CD4-positive, alpha-beta T cell treated with Interleukin-17A for 1 hour (primary cell): ENCODE measurements around the gene WDR46.
"Not testable (repeated sequence)": the region's sequence is repeated elsewhere in the genome, so short reads cannot be mapped to it uniquely, and the experiment has no call there.

ENCODE experiments used
- DNase-seq: peaks from one replicate; pipeline ENCODE4 v3.0.0-alpha.2; 2020

WDR46 gene

DNA sequence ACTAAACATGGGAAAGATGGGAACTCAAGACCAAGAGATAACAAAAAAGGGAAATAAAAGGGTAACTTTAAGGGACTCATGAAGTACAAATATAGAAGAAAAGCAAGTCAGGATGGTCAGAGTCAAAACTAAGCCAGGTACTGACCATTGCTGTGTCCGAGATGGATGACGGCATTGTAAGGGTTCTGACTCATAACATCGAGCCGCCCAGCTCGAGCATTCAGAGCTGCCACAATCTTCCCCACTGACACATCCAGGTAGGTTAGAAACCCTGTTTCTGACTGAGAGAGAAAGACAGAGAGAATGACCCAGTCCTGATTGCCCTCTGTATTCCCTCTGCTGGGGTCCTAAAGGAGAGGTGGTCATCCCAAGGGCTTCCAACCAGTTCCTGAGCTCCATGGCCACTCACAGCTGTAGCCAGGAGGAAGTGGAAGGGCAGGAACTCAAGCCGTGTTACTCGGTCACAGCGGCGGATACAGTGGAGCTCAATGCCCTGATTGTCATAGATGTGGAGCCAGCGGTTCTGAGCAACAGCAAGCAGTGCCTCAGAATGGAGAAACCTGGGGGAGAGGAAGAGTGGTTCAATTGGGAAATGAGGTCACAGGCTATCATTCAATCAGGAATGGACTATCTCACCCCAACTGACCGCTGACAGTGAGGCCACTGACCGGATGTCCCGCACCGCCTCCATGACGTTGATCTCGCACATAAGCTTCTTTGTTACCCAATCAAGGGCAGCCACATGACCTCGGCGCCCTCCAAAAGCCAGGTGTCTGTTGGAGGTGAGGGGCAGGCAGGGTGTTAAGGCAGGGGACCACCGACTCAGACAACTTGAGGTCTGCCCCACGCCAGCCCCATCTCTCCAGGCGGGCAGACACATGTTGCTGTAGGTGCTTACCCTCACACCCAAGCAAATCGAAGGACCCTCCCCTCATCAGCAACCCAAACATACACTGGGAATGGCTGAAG, 1.8 kb downstream of the WDR46 start:
- DNase-seq: no peak

DNA sequence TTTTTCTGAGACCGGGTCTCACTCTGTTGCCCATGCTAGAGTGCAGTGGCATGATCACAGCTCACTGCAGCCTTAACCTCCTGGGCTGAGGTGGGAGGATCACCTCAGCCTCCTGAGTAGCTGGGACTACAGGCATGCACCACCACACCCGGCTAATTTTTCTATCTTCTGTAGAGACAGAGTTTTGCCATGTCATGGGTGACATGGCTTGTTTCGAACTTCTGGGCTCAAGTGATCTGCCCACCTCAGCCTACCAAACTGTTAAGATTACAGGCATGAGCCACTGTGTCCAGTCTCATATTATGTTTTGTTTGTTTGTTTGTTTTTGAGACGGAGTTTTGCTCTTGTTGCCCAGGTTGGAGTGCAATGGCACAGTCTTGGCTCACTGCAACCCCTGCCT, 3.8 kb downstream of the WDR46 start:
- DNase-seq: not testable (repeated sequence)

- DNase-seq: no peak
These were observed 8.5 kb downstream of the WDR46 start for GRCh38 chr6:33280539-33280938.

DNA sequence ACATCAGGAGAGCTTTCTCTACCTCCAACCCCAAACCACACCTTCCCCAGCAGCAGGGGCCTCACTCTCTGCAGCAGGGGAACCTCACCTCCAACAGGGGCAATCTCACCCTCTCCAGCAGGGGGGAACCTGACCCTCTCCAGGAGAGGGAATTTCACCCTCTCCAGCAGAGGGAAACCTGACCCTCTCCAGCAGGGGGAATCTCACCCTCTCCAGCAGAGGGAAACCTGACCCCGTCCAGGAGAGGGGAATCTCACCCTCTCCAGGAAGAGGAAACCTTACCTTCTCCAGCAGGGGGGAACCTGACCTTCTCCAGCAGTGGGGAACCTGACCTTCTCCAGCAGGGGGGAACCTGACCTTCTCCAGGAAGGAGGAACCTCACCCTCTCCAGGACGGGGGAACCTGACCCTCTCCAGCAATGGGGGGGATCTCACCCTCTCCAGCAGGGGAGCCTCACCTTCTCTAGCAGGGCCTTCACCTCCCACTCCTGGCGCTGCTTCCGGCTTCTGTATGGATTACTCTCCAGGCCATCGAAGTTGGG, 9.0 kb downstream of the WDR46 start:
- peak; percentile 38 for DNase-seq

GRCh38 chr6:33279257-33279695, 9.8 kb downstream of the WDR46 start:
- DNase-seq: no peak

- no peak for DNase-seq
These were observed 10.2 kb downstream of the WDR46 start for GRCh38 chr6:33278810-33279209.

DNA sequence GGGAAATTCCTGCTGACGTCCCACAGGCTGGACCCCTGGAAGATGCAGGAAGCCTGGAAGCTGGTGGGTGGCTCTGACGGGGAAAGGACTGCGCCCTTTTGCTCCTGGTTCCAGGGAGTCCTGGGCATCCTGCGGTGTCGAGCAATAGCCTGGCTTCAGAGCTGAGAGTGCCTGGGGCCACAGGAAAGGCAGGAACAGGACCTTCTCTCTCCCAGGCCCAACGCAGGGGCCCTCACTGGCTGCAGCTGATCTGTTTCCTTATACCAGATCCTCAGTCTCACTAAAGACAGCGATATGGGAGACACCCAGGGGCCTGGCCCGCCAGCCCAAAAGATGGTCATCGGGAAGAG, 10.7 kb downstream of the WDR46 start:
- no peak for DNase-seq

GRCh38 chr6:33277663-33278391, 11.2 kb downstream of the WDR46 start:
- peak; percentile 42 for DNase-seq

DNA sequence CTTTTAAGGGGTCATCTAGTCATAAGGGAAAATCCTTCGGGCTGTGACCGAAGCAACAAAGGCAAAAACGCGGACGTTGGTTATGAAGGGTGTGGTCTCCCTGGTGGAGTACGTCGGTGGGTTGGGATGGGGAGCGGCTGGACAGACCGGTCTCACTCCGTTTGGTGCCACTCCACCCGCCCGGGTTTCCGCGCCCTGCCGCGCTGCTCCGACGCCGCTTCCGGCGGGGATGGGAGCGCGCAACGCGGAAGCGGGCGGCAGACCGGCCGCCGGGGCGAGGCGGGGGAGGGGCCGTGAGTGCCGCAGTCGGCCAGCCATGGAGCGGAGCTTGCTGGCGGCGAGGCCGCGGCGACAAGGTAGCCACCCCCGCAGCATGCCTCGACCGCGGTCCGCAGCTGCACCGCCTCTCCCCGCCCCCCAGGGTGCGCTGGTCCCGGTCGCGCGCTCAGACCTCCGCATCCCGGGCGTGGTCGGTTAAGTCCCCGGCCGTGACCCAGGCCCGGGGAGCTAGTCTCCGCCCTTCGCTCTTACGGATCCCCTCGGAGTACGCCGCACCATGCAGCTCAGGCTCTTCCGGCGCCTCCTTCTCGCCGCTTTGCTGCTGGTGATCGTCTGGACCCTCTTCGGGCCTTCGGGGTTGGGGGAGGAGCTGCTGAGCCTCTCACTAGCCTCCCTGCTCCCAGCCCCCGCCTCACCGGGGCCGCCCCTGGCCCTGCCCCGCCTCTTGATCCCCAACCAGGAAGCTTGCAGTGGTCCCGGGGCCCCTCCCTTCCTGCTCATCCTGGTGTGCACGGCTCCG, 12.0 kb downstream of the WDR46 start, which contains the start of gene B3GALT4:
Gene B3GALT4, plus strand, starts transcription at position 260 of the 799 bp plus-strand sequence. Its CDS starts 297 bp downstream, at position 557.
- peak; percentile 78 for DNase-seq

DNA sequence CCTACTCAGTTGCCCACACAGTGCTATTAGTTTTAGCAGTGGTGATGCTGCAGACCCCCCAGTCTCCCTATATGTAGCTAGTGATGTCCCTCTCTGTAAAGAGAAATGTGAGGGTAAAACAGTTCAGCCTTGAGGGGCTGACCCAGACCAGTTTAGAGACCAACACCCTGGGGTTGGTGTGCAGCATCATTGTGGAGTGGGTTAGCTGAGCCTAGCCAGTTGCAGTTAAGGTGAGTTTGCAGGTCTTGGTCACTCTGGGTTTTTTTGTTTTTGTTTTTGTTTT, 12.5 kb downstream of the WDR46 start:
- DNase-seq: no peak

- not testable (repeated sequence) for DNase-seq
These were observed 13.1 kb downstream of the WDR46 start for GRCh38 chr6:33275795-33276580.

DNA sequence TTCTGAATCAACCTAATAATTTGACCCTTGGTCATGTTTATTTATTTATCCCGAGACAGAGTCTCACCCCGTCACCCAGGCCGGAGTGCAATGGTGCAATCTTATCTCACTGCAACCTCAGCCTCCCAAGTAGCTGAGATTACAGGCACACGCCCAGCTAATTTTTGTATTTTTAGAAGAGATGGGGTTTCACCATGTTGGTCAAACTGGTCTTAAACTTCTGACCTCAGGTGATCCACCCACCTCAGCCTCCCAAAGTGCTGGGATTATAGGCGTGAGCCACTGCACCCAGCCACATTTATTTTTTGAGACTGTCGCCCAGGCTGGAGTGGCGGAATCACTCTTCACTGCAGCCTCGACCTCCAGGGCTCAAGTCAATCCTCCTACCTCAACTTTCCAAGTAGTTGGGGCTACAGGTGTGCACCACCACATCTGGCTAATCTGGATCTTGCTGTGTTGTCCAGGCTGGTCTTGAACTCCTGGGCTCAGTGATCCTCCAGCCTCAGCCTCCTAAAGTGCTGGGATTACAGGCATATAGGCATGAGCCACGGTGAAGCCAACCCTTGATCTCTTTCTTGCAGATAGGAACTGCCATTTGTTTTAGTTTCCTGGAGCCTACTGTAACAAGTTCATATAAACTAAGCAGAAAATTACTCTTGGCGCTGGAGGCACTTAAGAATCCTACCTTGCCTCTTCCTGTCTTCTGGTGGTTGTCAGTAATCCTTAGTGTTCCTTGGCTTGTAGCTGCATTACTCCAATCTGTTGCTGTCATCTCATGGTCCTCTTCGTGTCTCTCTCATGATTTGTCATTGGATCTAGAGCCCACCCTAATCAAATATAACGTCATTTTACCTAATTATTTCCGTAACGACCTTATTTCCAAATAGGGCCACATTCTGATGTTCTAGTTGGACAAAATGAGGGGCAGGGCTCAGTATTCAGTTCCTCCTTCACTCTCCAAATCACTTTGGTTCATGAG, 14.8 kb downstream of the WDR46 start:
- DNase-seq: no peak

- no peak for DNase-seq
These were observed 15.7 kb downstream of the WDR46 start for GRCh38 chr6:33273129-33273923.

DNA sequence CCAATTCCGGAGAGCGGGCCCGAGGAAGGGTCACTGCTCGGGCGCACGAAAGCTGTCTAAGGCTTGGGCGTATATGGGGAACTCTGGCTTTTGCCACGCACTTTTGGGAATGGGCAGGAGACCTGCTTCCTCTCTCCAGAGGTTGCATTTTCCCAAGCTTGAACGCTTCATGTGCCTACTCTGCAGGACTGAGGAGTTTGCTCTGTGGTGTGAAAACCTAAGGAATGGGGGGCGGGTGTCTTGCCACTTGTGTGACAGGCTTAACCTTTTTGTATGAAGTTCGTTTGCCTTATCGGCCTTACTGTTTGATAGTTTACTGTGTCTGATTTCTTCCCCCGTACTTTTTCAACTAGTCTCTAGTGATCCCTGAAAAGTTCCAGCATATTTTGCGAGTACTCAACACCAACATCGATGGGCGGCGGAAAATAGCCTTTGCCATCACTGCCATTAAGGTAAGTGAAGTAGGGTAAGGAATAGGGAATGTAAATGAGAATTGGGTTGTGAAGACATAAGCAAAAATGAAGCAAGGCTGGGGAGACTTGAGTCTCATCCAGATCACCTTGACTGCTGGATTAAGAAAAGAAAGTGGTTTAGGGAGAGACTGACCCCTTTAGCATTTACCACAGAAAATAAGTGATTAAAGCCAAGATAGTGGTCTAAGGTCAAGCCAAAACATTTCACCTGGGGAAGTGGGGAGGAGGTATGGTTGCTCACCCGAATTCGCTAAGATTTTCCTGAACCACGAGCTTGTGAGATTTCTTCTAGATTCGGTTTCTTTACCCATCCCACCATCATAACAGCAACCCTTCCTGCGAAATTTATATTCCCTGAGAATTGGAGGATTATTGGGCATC, 16.5 kb downstream of the WDR46 start:
- peak; percentile 37 for DNase-seq

GRCh38 chr6:33271468-33272274, 17.4 kb downstream of the WDR46 start, which contains the start of the genes RPS18 and VPS52:
Gene RPS18 (plus strand): TSS chr6:33272075. CDS start chr6:33272120, 45 bp downstream.
Gene VPS52 (minus strand): TSS chr6:33271876. CDS start chr6:33271675, 201 bp downstream.
- DNase-seq: peak; percentile 98

DNA sequence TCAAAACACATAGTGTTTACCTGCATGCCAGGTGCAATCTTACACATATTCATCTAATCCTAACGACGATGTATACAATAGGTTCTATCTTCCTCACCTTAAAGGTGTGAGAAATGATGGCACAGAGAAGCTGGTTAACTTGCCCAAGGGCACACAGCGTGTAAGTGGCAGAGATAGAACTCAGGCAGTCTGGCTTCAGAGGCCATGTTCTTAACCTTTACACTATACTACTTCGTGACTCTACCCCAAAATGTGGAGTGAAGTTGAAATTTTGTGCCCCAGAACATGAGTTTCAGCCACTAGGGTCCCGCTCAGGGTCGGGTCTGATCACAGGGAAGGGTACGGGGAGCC, 17.9 kb downstream of the WDR46 start:
- no peak for DNase-seq

- DNase-seq: no peak
These were observed 25.0 kb downstream of the WDR46 start for GRCh38 chr6:33264015-33264414.

DNA sequence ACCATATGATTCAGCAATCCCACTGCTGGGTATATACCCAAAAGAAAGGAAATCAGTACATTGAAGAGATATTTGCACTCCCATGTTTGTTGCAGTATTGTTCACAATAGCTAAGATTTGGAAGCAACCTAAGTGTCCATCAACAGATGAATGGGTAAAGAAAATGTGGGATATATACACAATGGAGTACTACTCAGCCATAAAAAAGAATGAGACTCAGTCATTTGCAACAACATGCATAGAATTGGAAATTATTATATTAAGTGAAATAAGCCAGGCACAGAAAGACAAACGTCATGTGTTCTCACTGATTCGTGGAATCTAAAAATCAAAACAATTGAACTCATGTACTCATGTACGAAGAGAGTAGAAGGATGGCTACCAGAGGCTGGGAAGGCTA, 26.5 kb downstream of the WDR46 start:
- DNase-seq: not testable (repeated sequence)
